ENCODE results near the gene FAM200A.
A peak's percentile ranks its signal among the peaks of the same experiment; 100 is the strongest.
"Not testable (repeated sequence)": the region's sequence is repeated elsewhere in the genome, so short reads cannot be mapped to it uniquely, and the experiment has no call there.

Gene FAM200A

DNA sequence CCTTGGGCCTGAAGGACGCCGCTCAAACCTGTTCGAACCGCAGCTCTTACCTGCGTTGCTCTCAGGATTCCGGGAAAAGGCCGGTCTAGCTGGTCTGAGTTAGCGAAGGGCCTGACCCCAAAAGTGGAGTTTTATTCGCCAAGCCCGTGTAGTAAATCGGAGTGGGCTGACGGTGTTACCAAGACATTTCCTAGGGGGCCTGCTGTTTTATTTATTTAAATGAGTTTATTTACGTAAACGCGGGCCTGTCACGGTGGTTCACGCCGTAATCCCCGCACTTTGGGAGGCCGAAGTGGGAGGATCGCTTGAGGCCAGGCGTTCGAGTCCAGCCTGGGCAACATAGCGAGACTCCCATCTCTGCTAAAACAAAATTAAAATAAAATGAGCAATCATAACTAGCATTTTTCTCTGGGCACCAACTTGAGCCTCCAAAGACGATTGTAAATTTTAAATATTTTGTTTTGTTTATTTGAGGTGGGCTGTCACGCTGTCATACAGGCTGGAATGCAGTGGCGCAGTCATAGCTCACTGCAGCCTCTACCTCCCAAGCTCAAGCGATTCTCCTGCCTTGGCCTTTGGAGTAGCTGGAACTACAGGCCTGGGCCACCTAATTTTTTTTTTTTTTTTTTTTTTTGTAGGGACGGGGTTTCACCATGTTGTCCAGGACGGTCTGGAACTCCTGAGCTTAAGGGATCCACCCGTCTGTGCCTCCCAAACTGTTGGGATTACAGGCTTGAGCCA is 7.4 kb upstream of the FAM200A start:
- no peak for DNase-seq (ENCODE audit: low read depth)

DNA sequence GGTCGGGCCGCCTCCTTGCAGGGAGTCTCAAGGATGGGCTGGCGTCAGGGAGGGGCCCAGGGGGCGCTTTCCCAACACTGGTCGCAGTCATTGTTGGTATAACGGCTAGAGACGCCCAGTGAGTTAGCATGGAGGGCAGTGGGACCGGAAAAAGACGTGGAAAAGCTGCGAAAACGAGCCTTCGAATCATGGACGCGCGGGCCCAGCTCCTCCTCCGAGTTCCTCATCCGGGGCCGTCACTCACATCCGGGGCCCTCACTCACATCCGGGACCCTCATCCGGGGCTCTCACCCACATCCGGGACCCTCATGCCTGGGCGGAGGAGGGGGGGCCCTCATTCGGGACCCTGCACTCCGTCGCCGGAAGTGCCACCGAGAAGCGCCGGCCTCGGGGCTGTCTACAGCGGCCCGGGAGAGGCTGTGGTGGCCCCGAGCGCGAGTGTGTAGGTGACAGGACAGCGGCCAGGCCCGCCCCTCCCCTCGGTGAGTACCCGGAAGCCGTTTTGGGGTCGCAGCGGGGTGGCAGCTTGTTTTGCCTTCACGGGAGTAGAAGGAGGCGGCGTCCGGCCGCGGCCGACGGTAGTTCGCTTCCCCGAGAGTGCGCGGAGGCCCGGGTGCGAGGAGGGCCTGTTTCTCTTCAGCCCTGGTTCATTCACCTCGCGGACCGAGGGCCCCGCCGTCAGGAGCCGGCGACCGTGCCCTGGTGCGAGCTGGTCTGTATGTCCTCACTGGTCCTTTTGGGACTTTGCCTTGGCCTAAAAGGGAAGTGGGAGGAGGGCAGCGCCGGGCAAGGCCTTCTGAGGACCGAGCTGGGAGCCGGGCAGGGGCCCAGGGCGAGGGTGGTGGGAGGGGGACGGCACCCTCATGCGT is 6.6 kb upstream of the FAM200A start, which contains the start of gene ZNF655:
Gene ZNF655 (plus strand): TSS at position 337 of the 869 bp plus-strand sequence. CDS start 1,918 bp downstream, outside the sequence.
- DNase-seq (ENCODE audit: low read depth), result peak; percentile 89

DNA sequence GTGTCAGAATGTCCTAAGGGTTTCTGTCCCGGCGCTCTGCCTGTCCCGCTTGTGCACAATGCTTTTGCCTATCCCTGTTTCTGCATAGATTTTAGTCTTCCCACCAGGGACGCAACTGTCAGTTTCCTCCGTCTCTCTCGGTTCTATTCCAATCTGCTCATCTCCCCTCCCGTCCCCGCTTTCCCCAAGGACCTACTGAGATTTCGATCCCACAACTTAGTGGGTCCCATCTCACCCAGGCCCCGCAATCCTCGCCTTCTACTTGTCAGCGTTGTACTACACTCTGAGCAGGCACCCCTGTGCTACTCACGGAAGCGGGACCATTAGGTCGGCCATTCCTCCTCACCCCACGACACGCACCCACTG is 6.0 kb upstream of the FAM200A start:
- no peak for DNase-seq (ENCODE audit: low read depth)

DNA sequence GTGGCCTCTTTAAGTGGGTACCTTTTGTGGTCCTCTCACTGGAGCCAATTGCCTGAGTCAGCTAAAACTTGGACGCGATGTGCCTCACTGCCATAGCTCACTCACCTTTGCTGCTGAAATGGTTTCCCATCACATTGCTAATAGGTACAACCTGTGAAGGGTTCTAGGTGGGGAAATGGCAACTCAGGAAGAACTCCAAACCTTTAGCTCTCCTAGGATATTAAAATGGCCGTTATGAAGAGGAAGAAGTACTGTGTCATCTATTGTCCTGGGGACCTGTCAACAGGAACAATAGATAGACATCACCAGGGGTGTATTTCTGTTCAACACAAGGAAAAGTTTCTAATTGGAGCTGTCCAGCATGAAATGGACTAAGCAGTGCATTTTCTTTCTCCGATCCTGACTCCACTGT is 5.3 kb upstream of the FAM200A start:
- no peak for DNase-seq (ENCODE audit: low read depth)

DNA sequence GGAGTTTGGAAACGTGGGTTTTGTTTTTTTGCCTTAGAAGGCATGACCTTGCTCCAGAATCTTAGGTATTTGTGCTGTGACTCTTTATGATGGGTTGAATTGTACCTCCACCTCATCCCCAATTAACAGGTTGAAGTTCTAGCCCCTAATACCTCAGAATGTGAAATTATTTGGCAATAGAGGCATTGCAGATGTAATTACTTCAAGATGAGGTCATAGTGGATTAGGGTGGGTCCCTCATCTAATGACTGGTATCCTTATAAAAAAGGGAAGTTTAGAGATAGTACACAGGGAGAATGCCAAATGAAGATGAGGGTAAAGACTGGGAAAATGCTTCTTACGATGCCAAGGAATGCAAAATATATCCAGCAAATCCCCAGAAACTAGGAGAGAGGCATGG is 3.0 kb upstream of the FAM200A start:
- DNase-seq (ENCODE audit: low read depth), result no peak

DNA sequence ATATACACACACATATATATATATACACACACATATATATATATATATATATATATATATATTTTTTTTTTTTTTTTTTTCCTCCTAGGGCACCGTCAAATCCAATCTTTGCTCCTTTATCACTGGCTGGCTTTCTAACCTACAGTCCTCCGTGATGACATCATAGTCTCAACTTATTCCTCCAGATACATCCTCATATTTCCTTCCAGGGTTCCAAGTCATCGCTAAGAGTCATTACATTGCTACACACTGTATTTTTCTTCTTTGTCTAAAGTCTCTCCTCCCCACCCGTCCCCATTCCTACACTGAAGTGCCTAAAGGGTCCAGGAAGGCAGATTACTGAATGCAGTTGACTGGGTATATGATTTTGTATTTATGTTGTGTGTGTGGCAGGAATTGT is 1.1 kb upstream of the FAM200A start:
- no peak for DNase-seq (ENCODE audit: low read depth)

DNA sequence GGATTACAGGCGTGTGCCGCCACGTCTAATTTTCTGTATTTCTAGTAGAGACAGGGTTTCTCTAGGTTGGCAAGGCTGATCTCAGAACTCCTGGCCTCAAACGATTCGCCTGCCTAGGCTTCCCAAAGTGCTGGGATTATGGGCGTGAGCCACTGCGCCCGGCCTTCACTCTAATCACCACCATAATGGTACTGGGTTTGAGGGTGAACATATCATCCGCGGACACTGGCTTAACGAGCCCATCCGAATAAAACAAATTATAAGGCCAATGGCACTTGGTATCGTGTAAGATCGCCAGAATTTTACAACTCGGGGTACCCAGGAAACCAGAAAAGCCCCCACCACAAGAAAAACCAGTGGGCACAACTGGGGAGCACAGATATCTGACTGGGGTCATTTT is 580 bp downstream of the FAM200A start:
- no peak for DNase-seq (ENCODE audit: low read depth)

DNA sequence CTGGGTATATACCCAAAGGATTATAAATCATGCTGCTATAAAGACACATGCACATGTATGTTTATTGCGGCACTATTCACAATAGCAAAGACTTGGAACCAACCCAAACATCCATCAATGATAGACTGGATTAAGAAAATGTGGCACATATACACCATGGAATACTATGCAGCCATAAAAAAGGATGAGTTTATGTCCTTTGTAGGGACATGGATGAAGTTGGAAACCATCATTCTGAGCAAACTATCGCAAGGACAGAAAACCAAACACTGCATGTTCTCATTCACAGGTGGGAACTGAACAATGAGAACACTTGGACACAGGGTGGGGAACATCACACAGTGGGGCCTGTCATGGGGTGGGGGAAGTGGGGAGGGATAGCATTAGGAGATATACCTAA is 2.4 kb downstream of the FAM200A start:
- not testable (repeated sequence) for DNase-seq (ENCODE audit: low read depth)

DNA sequence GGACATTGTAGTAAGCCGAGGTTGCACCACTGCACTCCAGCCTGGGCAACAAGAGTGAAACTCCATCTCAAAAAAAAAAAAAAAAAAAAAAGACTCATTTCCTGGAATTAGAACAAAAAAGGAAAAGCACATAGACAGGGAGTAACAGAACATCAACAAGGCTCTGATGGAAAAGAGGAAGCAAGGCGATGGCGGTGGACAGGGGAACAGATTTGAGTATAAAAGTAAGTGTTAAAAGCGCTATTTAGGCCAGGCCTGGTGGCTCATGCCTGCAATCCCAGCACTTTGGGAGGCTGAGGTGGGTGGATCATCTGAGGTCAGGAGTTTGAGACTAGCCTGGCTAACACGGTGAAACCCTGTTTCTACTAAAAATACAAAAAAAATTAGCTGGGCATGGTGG is 6.6 kb downstream of the FAM200A start:
- not testable (repeated sequence) for DNase-seq (ENCODE audit: low read depth)

DNA sequence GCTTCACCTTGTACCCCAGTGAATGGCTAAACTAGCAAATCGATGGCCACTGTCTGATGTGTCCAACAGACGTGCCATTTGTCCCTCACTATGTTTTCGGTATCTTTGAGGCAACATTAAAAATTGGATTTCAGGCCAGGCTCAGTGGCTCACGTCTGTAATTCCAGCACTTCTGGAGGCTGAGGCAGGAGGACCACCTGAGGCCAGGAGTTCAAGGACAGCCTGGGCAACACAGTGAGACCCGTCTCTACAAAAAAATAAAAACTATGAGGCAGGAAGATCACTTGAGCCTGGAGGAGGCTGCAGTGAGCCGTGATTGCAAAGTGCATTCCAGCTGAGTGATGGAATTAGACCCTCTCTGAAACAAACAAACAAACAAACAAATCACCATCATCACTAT is 8.0 kb downstream of the FAM200A start:
- no peak for DNase-seq (ENCODE audit: low read depth)

DNA sequence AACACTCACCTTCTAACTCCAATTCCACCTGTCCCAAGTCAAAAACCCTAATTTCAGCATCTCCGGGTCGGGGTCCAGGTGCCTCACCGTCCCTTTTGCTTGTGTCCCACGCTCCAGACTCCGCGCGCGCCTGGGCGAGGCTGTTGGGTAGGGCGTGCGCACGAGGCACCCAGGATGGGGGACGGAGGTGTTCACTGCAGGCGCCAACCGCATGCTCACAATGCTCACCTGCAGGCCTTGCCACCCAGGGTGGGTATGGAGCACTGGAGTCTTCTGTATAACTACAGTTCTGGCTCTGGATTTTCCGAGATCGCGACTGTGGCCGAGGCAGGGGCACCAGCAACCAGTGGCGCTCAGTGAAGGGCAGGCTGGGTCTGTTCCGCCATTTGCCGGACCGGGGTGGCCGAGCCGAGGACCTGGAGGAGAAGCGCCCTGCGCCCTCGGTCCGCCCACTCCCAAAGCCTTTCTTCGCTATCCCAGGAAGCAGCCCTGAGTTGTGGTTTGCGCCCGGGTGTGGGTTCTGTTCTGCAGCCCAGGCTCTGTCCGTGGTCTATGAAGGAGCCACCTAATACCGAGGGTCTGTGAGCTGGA is 8.7 kb downstream of the FAM200A start:
- DNase-seq (ENCODE audit: low read depth), result no peak

DNA sequence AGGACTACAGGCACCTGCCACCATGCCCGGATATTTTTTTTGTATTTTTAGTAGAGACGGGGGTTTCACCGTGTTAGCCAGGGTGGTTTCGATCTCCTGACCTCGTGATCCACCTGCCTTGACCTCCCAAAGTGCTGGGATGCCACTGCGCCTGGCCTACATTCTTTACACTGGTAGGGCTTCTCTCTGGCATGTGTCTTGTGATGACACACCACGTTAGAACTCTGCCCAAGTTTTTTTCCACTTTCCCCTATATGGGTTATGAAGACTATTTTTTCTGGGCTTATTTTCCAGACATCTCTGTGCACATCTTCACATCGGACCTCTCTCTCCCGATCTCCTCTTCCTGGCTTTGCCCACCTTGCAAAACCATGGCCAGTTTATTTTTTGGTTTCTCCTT is 10.7 kb downstream of the FAM200A start:
- DNase-seq (ENCODE audit: low read depth), result no peak

DNA sequence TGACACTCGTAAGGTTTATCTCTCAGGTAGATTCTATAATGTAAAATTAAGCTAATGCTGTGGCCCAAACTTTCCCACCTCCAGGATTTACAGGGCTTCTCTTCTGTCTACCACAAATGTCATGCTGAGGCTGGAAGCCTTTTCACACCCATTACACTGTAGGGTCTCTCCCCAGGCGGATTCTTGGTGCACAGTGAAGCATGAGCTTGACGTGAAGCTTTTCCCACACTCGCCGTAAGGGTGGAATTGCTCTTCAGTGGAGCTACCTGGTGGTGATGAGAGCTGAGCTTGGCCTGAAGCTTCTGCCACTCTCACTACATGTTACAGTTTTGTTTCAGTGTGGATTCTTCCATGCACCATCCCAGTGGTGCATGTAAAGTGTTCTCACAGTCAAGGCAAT is 11.4 kb downstream of the FAM200A start:
- no peak for DNase-seq (ENCODE audit: low read depth)

DNA sequence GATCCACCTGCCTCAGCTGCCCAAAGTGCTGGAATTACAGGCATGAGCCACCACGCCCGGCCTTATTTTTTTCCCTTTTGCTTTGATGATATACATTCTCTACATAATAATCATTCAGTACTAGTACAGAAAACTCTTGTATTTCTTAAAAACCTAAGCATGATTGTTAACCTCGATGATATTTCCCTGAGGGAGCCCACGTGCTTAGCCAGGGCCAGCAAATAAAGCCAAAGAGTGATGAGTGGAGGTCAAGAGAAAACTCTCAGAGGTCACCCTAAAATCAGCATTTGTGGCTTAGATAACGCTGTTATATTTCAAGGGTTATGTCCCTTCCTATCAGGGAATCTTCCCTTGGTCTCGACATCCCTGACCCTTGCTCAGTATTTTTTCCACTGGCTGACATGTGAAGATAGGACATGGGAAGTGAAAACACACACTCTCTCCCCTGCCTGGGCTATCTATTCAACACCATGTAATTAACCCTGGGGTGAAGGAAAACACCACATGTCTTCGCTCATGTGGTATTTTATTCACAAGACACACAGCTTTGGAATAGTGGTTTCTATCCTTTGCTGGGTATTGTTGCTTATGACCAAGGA is 12.6 kb downstream of the FAM200A start:
- DNase-seq (ENCODE audit: low read depth), result no peak

DNA sequence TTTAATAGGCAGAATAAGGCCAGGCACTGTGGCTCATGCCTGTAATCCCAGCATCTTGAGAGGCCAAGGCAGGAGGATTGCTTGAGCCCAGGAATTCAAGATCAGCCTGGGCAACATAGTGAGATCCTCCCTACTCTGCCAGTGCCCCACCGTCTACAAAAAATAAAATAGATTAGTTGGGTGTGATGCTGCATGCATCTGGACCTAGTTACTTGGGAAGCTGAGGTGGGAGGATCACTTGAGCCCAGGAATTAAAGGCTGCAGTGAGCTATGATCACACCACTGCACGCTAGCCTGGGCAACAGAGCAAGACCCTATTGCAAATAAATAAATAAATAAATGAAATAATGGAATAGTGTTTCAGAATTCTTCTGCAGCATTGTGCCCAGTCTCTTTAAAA is 16.2 kb downstream of the FAM200A start:
- no peak for DNase-seq (ENCODE audit: low read depth)

DNA sequence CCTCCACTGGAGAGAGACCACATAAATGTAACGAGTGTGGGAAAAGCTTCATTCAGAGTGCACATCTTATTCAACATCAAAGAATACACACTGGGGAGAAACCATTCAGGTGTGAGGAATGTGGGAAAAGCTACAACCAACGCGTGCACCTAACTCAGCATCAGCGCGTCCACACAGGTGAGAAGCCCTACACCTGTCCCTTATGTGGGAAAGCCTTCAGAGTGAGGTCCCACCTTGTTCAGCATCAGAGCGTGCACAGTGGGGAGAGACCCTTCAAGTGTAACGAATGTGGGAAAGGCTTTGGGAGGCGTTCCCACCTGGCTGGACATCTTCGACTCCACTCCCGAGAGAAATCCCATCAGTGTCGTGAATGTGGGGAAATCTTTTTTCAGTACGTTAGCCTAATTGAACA is 20.6 kb downstream of the FAM200A start:
- no peak for DNase-seq (ENCODE audit: low read depth)

DNA sequence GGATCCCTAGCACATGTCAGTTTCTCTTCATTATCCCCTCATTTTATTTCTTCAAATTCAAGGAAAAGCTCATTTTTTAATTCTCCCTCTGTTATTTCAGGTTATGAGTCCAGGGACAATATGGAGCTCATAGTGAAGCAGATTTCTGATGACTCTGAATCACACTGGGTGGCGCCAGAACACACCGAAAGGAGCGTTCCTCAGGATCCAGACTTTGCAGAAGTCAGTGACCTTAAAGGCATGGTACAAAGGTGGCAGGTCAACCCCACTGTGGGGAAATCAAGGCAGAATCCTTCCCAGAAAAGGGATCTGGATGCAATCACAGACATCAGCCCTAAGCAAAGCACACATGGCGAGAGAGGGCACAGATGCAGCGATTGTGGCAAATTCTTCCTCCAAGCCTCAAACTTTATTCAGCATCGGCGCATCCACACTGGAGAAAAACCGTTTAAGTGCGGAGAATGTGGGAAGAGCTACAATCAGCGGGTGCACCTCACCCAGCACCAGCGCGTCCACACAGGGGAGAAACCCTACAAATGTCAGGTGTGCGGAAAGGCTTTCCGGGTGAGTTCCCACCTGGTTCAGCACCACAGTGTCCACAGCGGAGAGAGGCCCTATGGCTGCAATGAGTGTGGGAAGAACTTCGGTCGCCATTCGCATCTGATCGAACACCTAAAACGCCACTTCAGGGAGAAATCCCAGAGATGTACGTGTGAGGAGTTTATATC is 26.0 kb downstream of the FAM200A start:
- DNase-seq (ENCODE audit: low read depth), result no peak

DNA sequence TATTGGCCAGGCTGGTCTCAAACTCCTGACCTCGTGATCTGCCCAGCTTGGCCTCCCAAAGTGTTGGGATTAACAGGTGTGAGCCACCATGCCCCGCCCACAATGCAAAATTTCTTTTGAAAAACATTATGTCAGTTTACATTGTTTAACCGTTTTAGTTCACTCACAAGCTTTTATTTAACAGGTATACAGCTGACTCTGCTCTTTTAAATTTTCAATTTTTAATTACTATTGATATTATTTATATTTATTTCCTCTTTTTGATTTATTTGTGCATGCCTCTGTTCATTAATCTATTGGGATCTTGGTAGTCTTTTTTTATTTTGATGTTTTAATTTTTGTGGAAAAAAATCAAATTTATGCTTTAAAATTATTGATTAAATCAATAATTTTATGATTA is 30.5 kb downstream of the FAM200A start:
- no peak for DNase-seq (ENCODE audit: low read depth)

DNA sequence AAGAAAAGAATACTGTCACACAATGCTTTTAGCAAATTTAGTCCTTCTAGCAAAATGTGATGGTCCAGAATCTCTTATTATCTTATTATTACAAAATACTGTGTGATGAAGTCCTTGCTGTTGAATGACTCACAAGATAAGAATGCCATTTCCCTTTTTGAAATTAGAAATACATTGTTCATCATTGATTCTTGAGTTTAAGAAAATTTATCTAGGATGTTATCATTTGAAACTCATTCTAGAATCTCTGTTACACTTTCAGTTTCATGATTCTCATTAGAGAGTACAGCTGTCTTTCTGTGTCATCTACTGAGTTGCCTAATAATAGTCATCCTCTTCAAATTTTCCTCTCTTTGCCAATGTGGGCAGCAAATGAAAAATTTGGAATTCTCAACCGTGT is 37.9 kb downstream of the FAM200A start:
- DNase-seq (ENCODE audit: low read depth), result no peak

DNA sequence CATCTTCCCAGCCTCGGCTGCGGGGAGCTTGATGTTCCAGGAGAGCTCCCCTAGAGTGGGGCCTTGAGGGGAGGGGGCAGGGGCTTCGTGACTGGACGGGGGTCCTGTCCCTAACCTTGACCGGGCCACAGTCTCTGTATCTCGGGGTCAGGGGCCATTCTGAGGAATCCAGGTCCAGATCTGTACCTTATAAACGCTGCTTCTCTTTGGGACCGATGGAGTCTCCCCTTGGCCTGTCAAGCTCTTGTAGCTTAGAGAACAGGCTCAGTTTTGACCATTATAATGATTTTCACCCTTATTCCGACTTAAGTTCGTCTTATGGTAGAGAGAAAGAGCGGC is 46.6 kb downstream of the FAM200A start:
- no peak for DNase-seq (ENCODE audit: low read depth)

DNA sequence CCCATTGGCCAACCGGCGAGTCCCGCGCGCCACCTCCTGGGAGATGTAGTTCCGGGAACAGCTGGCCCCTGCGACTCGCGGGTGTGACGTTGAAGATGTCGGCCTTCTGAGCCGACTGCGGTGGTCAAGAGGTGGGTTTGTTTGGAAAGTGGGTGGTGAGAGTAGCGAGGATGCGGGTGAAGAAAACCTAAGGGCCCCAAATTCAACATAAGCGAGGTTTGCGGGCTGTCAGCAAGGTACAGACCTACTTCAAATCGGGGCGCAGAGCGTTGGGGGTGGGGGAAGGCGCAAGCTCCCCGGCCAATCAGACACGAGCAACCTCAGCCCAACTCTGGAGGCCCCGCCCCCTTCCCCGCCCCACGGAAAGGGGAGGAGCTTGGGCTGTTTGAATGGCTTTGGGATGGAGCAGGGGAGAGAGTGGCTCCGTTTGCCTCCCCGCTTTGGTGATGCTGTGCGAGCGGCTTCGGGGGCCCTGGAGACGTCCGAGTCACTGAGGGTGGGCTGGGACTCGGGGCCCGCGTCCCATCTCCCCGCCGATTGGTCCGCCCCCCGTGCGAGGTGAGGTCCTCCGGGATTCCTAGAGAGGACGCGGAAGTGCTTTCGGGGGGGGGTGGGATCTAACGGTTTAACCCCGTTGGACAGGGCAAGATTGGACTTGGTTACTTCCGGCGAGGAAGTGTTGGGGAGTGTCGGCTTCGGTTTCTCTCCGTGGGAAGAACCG is 47.2 kb downstream of the FAM200A start, which contains the start of gene ZKSCAN5:
Gene ZKSCAN5 (plus strand): TSS at position 60 of the 721 bp plus-strand sequence. CDS start 1,383 bp downstream, outside the sequence.
- DNase-seq (ENCODE audit: low read depth), result peak; percentile 95

Measured in T-helper 22 cell (primary cell).